IMR-90 (cell line): ENCODE data around the gene PODXL2. TPM values are rescaled to one million over a fixed set of nuclear protein-coding genes. Genes with fewer than 3 reads are reported as not detected.

ENCODE experiments used
- ATAC-seq: fragments of 200-7000 bp; cut with Tn5 transposase; 2 replicates; pipeline ENCODE4 v1.9.1; 2020; ENCODE audit warnings: low read depth, mild to moderate bottlenecking, moderate library complexity
- BruUV-seq: library from RNA; stranded (reverse); fragments of 400-500 nt; replicated peaks from 2 replicates; lab custom pipeline; 2021; lab: Mats Ljungman, UMichigan
- CTCF ChIA-PET: fragments of 300-600 bp; formaldehyde crosslinking; extraction: SDS; loops from one replicate; lab custom pipeline; 2021; ENCODE audit warnings: antibody characterized with exemption; lab: Yijun Ruan, JAX
- POLR2A ChIA-PET: fragments of 300-600 bp; sonication (Branson Sonifier 250); formaldehyde crosslinking; loops from one replicate; lab custom pipeline; 2022; ENCODE audit warnings: antibody characterized with exemption; ENCODE audit not compliant: unreplicated experiment; lab: Charles Lee
- DNase-seq: peaks from one replicate; pipeline ENCODE4 v3.0.0; 2013
- H2AFZ ChIP-seq: replicated peaks from 2 replicates; pipeline ENCODE3; 2013; ENCODE audit warnings: low read length, mild to moderate bottlenecking; ENCODE audit not compliant: poor library complexity
- H2AK5ac ChIP-seq: 2 replicates; pipeline ENCODE4 v1.6.1; 2013; ENCODE audit warnings: low read depth, low read length, inconsistent platforms
- H2AK9ac ChIP-seq: replicated peaks from 2 replicates; pipeline ENCODE3; 2013; ENCODE audit warnings: mild to moderate bottlenecking, low read depth, low read length, moderate library complexity; ENCODE audit not compliant: poor library complexity
- H2BK120ac ChIP-seq: 2 replicates; pipeline ENCODE4 v1.6.1; 2013; ENCODE audit warnings: low read depth, low read length, inconsistent platforms
- H2BK15ac ChIP-seq: 3 replicates; pipeline ENCODE4 v1.6.1; 2013; ENCODE audit warnings: low read depth, low read length, inconsistent platforms
- H2BK20ac ChIP-seq: 2 replicates; pipeline ENCODE4 v1.6.1; 2013; ENCODE audit warnings: low read depth, mild to moderate bottlenecking, inconsistent platforms, low read length, moderate library complexity
- H2BK5ac ChIP-seq: 2 replicates; pipeline ENCODE4 v1.6.1; 2013; ENCODE audit warnings: mild to moderate bottlenecking, low read depth, low read length, inconsistent platforms; ENCODE audit not compliant: poor library complexity, severe bottlenecking
- H3K14ac ChIP-seq: replicated peaks from 2 replicates; pipeline ENCODE4 v1.6.1; 2013; ENCODE audit warnings: low read depth, low read length, inconsistent platforms
- H3K18ac ChIP-seq: 2 replicates; pipeline ENCODE4 v1.6.1; 2013; ENCODE audit warnings: low read depth, low read length, control low read depth
- H3K23ac ChIP-seq: 2 replicates; pipeline ENCODE4 v1.6.1; 2013; ENCODE audit warnings: low read depth, low read length, inconsistent platforms
- H3K27ac ChIP-seq: 2 replicates; pipeline ENCODE4 v1.5.1; 2013; ENCODE audit warnings: mild to moderate bottlenecking, control low read depth, low read length; ENCODE audit not compliant: insufficient read depth
- H3K27me3 ChIP-seq: 2 replicates; pipeline ENCODE4 v1.6.1; 2013; ENCODE audit warnings: low read length; ENCODE audit not compliant: control insufficient read depth, insufficient read depth
- H3K36me3 ChIP-seq: 2 replicates; pipeline ENCODE4 v1.6.1; 2013; ENCODE audit warnings: low read length, mixed read lengths; ENCODE audit not compliant: control insufficient read depth, insufficient read depth
- H3K4ac ChIP-seq: 2 replicates; pipeline ENCODE4 v1.6.1; 2013; ENCODE audit warnings: low read depth, low read length, inconsistent platforms
- H3K4me1 ChIP-seq: 2 replicates; pipeline ENCODE4 v1.6.1; 2013; ENCODE audit warnings: low read length, mixed read lengths; ENCODE audit not compliant: control insufficient read depth, insufficient read depth
- H3K4me2 ChIP-seq: 2 replicates; pipeline ENCODE4 v1.6.1; 2013; ENCODE audit warnings: low read depth, mild to moderate bottlenecking, control low read depth, low read length, moderate library complexity
- H3K4me3 ChIP-seq: 2 replicates; pipeline ENCODE4 v1.5.1; 2013; ENCODE audit warnings: low read depth, mild to moderate bottlenecking, control low read depth, low read length, moderate library complexity; ENCODE audit not compliant: insufficient read depth
- H3K56ac ChIP-seq: 2 replicates; pipeline ENCODE4 v1.6.1; 2013; ENCODE audit warnings: low read length, inconsistent platforms; ENCODE audit not compliant: insufficient read depth; ENCODE audit errors: extremely low read depth
- H3K79me1 ChIP-seq, 2 experiments: 2 replicates each; pipeline ENCODE4 v1.6.1; 2013; ENCODE audit warnings: low read length in 2 of 2, inconsistent platforms in 1 of 2, low read depth in 1 of 2
- H3K9ac ChIP-seq: 2 replicates; pipeline ENCODE4 v1.6.1; 2013; ENCODE audit warnings: low read depth, low read length, control low read depth
- H3K9me1 ChIP-seq: 2 replicates; pipeline ENCODE4 v1.6.1; 2013; ENCODE audit warnings: low read length, inconsistent platforms; ENCODE audit not compliant: insufficient read depth
- H3K9me3 ChIP-seq: 2 replicates; pipeline ENCODE4 v1.6.1; 2013; ENCODE audit warnings: low read length; ENCODE audit not compliant: control insufficient read depth, insufficient read depth
- H4K20me1 ChIP-seq: 2 replicates; pipeline ENCODE4 v1.6.1; 2013; ENCODE audit warnings: low read length, inconsistent platforms; ENCODE audit not compliant: insufficient read depth
- H4K5ac ChIP-seq: 2 replicates; pipeline ENCODE4 v1.6.1; 2013; ENCODE audit warnings: mild to moderate bottlenecking, low read depth, low read length, control low read depth
- H4K8ac ChIP-seq, 2 experiments: 2 replicates each; pipeline ENCODE4 v1.6.1; 2013; ENCODE audit warnings: low read depth in 2 of 2, low read length in 2 of 2, control low read depth in 1 of 2, inconsistent platforms in 1 of 2
- H4K91ac ChIP-seq: 2 replicates; pipeline ENCODE4 v1.6.1; 2013; ENCODE audit warnings: low read depth, low read length, inconsistent platforms; ENCODE audit not compliant: insufficient read depth
- ELK1 ChIP-seq: fragments of 150-350 bp; IDR thresholded peaks from 2 replicates; pipeline ENCODE4 v1.6.1; 2016; ENCODE audit warnings: low read depth, mild to moderate bottlenecking, low read length, moderate library complexity, borderline replicate concordance
- MAFK ChIP-seq: IDR thresholded peaks from 2 replicates; pipeline ENCODE4 v1.6.1; 2012; ENCODE audit warnings: low read depth, low read length, improper control_type of control experiment
- MXI1 ChIP-seq: IDR thresholded peaks from 2 replicates; pipeline ENCODE4 v1.6.1; 2012; ENCODE audit warnings: low read depth, mild to moderate bottlenecking, low read length, moderate library complexity, borderline replicate concordance
- NFE2L2 ChIP-seq: fragments of 150-350 bp; IDR thresholded peaks from 2 replicates; pipeline ENCODE4 v1.6.1; 2016; ENCODE audit warnings: low read depth, mild to moderate bottlenecking, low read length
- RAD21 ChIP-seq: IDR thresholded peaks from 2 replicates; pipeline ENCODE4 v1.6.1; 2012; ENCODE audit warnings: low read length, improper control_type of control experiment
- RFX5 ChIP-seq: IDR thresholded peaks from 2 replicates; pipeline ENCODE4 v1.8.0; 2012; ENCODE audit warnings: low read depth, mild to moderate bottlenecking, low read length, moderate library complexity
- SMC3 ChIP-seq: fragments of 150-350 bp; IDR thresholded peaks from 2 replicates; pipeline ENCODE4 v1.6.1; 2016; ENCODE audit warnings: low read depth, mild to moderate bottlenecking, antibody characterized with exemption, low read length, moderate library complexity
- WGBS, 2 experiments: methylation state at CpG; one replicate each; pipeline versions ENCODE4 v1.1.5 to v1.1.7; 2013; ENCODE audit warnings: missing lambda C conversion rate in 2 of 2; ENCODE audit not compliant: insufficient read length in 1 of 2; ENCODE audit errors: extremely low coverage in 2 of 2; 5-methylcytosine and 5-hydroxymethylcytosine counted together
- dilution Hi-C: fragments of 300-500 bp; cut with HindIII; formaldehyde crosslinking; loops from one replicate; pipeline ENCODE4 v1.14.3; 2018; ENCODE audit warnings: low sequenced_read_pairs; ENCODE audit not compliant: unreplicated experiment
- in situ Hi-C: fragments of 300-500 bp; cut with MboI; formaldehyde crosslinking; loops from 3 replicates; pipeline ENCODE4 v1.14.3; 2019; ENCODE audit warnings: low sequenced_read_pairs, inconsistent platforms, mixed read lengths
- intact Hi-C: fragments of 100-400 bp; cut with micrococcal nuclease; formaldehyde crosslinking; loops from 2 replicates; pipeline ENCODE4 v1.10.0; 2022
- polyA plus RNA-seq, 3 experiments: library from polyadenylated mRNA; depleted of rRNA; stranded (reverse); fragments of >200 nt; gene quantifications; 2 replicates each; pipeline ENCODE4 v1.2.3, GENCODE V29; 2012; ENCODE audit warnings: low replicate concordance in 1 of 3
- total RNA-seq: library from RNA; depleted of rRNA; stranded (reverse); fragments of >200 nt; gene quantifications from 2 replicates; pipeline ENCODE4 v1.2.3, GENCODE V29; 2012
- TF ChIP-seq, protein P1 (sequence below): conservative IDR thresholded peaks from 2 replicates; pipeline ENCODE4 v1.5.1; 2012; ENCODE audit warnings: mild to moderate bottlenecking, low read depth, low read length, improper control_type of control experiment

The PODXL2 gene
- total and polyA plus RNA-seq, 2 of the 4 experiments (the other 2 are of a cell fraction) = 1.6 to 5.4 TPM

- TF ChIP-seq ELK1 (no peak), SMC3 (no peak), MAFK (no peak), RFX5 (no peak), MXI1 (no peak)
These were observed 35.8 kb upstream of the PODXL2 start (continued) for GRCh38 chr3:127593178-127593577.

DNA sequence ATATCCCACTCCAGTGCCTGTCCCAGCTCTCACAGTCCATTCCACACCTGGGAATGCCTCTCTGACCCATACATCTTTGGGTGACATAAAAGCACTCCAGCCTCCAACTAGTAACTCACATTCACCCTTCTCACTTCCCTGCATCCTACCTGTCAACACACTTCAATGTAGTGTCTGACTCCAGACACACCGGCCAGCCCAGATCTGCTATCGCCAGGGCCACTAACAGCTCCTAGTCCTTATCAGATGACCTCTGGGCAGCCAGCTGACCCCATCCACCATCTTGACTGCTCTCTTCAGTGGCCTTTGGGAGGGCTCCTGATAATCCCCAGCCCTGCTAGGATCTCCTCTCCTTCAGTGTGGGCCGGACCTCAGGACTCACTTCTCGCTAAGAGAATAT lies 33.7 kb upstream of the PODXL2 start:
- H4K8ac ChIP-seq = no peak overlapping the region
- H3K27me3 ChIP-seq = no peaks in the 10 kb centered on the region
- BruUV-seq = no TSS peak
- WGBS, 2 experiments = 0% methylated on average over 1 of the region's 4 CpGs; no CpG with 5 or more reads in 1 of the 2 experiments
- H3K4ac ChIP-seq = no peak overlapping the region
- H3K9ac ChIP-seq = no peak overlapping the region
- H3K27ac ChIP-seq = no peak overlapping the region
- no peak overlapping the region for H2AK5ac ChIP-seq
- peaks cover 8% of the 10 kb centered on the region for H3K4me1 ChIP-seq
- no peak overlapping the region for H2BK5ac ChIP-seq
- dilution Hi-C loops = no loop called here
- H3K36me3 ChIP-seq = 0 out of 2 replicates have a peak, but pooled peaks cover under 1% of the 10 kb centered on the region
- no peak overlapping the region for H2AFZ ChIP-seq
- H2BK20ac ChIP-seq = no peak overlapping the region
- H3K14ac ChIP-seq = no peak overlapping the region
- no peak overlapping the region for H2BK120ac ChIP-seq
- peaks cover 5 to 29% of the 10 kb centered on the region in 2 experiments for H3K79me1 ChIP-seq
- no peak overlapping the region for H2AK9ac ChIP-seq
- no peak overlapping the region for H4K91ac ChIP-seq
- H3K23ac ChIP-seq = no peak overlapping the region
- no peak overlapping the region for H3K18ac ChIP-seq
- H2BK15ac ChIP-seq = no peak overlapping the region
- no peak overlapping the region for H3K4me2 ChIP-seq
- peaks cover 14% of the 10 kb centered on the region for H3K9me1 ChIP-seq
- H3K9me3 ChIP-seq = no peaks in the 10 kb centered on the region
- in situ Hi-C loops = no loop called here
- intact Hi-C loops = no loop called here
- no peak overlapping the region for H3K56ac ChIP-seq
- no peak for ATAC-seq
- TF ChIP-seq RAD21 = no peak
- TF ChIP-seq, protein P1, sequence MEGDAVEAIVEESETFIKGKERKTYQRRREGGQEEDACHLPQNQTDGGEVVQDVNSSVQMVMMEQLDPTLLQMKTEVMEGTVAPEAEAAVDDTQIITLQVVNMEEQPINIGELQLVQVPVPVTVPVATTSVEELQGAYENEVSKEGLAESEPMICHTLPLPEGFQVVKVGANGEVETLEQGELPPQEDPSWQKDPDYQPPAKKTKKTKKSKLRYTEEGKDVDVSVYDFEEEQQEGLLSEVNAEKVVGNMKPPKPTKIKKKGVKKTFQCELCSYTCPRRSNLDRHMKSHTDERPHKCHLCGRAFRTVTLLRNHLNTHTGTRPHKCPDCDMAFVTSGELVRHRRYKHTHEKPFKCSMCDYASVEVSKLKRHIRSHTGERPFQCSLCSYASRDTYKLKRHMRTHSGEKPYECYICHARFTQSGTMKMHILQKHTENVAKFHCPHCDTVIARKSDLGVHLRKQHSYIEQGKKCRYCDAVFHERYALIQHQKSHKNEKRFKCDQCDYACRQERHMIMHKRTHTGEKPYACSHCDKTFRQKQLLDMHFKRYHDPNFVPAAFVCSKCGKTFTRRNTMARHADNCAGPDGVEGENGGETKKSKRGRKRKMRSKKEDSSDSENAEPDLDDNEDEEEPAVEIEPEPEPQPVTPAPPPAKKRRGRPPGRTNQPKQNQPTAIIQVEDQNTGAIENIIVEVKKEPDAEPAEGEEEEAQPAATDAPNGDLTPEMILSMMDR = no peak
- no peak for TF ChIP-seq NFE2L2
- no peaks in the 10 kb centered on the region for H4K20me1 ChIP-seq
- no peak overlapping the region for H4K5ac ChIP-seq
- POLR2A ChIA-PET = no interaction called here
- no peak overlapping the region for H3K4me3 ChIP-seq
- DNase-seq = no peak
- CTCF ChIA-PET = no interaction called here
